IMR-90 (cell line): Measurements from ENCODE around the gene MYF6. TPM values are rescaled to one million over a fixed set of nuclear protein-coding genes. Genes with fewer than 3 reads are reported as not detected.

ENCODE experiments used
- ATAC-seq: fragments of 200-7000 bp; cut with Tn5 transposase; 2 replicates; pipeline ENCODE4 v1.9.1; 2020; ENCODE audit warnings: low read depth, mild to moderate bottlenecking, moderate library complexity
- BruUV-seq: library from RNA; stranded (reverse); fragments of 400-500 nt; replicated peaks from 2 replicates; lab custom pipeline; 2021; lab: Mats Ljungman, UMichigan
- CTCF ChIA-PET: fragments of 300-600 bp; formaldehyde crosslinking; extraction: SDS; loops from one replicate; lab custom pipeline; 2021; ENCODE audit warnings: antibody characterized with exemption; lab: Yijun Ruan, JAX
- POLR2A ChIA-PET: fragments of 300-600 bp; sonication (Branson Sonifier 250); formaldehyde crosslinking; loops from one replicate; lab custom pipeline; 2022; ENCODE audit warnings: antibody characterized with exemption; ENCODE audit not compliant: unreplicated experiment; lab: Charles Lee
- DNase-seq: peaks from one replicate; pipeline ENCODE4 v3.0.0; 2013
- H2AFZ ChIP-seq: replicated peaks from 2 replicates; pipeline ENCODE3; 2013; ENCODE audit warnings: low read length, mild to moderate bottlenecking; ENCODE audit not compliant: poor library complexity
- H2AK5ac ChIP-seq: 2 replicates; pipeline ENCODE4 v1.6.1; 2013; ENCODE audit warnings: low read depth, low read length, inconsistent platforms
- H2AK9ac ChIP-seq: replicated peaks from 2 replicates; pipeline ENCODE3; 2013; ENCODE audit warnings: mild to moderate bottlenecking, low read depth, low read length, moderate library complexity; ENCODE audit not compliant: poor library complexity
- H2BK120ac ChIP-seq: 2 replicates; pipeline ENCODE4 v1.6.1; 2013; ENCODE audit warnings: low read depth, low read length, inconsistent platforms
- H2BK15ac ChIP-seq: 3 replicates; pipeline ENCODE4 v1.6.1; 2013; ENCODE audit warnings: low read depth, low read length, inconsistent platforms
- H2BK20ac ChIP-seq: 2 replicates; pipeline ENCODE4 v1.6.1; 2013; ENCODE audit warnings: low read depth, mild to moderate bottlenecking, inconsistent platforms, low read length, moderate library complexity
- H2BK5ac ChIP-seq: 2 replicates; pipeline ENCODE4 v1.6.1; 2013; ENCODE audit warnings: mild to moderate bottlenecking, low read depth, low read length, inconsistent platforms; ENCODE audit not compliant: poor library complexity, severe bottlenecking
- H3K14ac ChIP-seq: replicated peaks from 2 replicates; pipeline ENCODE4 v1.6.1; 2013; ENCODE audit warnings: low read depth, low read length, inconsistent platforms
- H3K18ac ChIP-seq: 2 replicates; pipeline ENCODE4 v1.6.1; 2013; ENCODE audit warnings: low read depth, low read length, control low read depth
- H3K23ac ChIP-seq: 2 replicates; pipeline ENCODE4 v1.6.1; 2013; ENCODE audit warnings: low read depth, low read length, inconsistent platforms
- H3K27ac ChIP-seq: 2 replicates; pipeline ENCODE4 v1.5.1; 2013; ENCODE audit warnings: mild to moderate bottlenecking, control low read depth, low read length; ENCODE audit not compliant: insufficient read depth
- H3K27me3 ChIP-seq: 2 replicates; pipeline ENCODE4 v1.6.1; 2013; ENCODE audit warnings: low read length; ENCODE audit not compliant: control insufficient read depth, insufficient read depth
- H3K36me3 ChIP-seq: 2 replicates; pipeline ENCODE4 v1.6.1; 2013; ENCODE audit warnings: low read length, mixed read lengths; ENCODE audit not compliant: control insufficient read depth, insufficient read depth
- H3K4ac ChIP-seq: 2 replicates; pipeline ENCODE4 v1.6.1; 2013; ENCODE audit warnings: low read depth, low read length, inconsistent platforms
- H3K4me1 ChIP-seq: 2 replicates; pipeline ENCODE4 v1.6.1; 2013; ENCODE audit warnings: low read length, mixed read lengths; ENCODE audit not compliant: control insufficient read depth, insufficient read depth
- H3K4me2 ChIP-seq: 2 replicates; pipeline ENCODE4 v1.6.1; 2013; ENCODE audit warnings: low read depth, mild to moderate bottlenecking, control low read depth, low read length, moderate library complexity
- H3K4me3 ChIP-seq: 2 replicates; pipeline ENCODE4 v1.5.1; 2013; ENCODE audit warnings: low read depth, mild to moderate bottlenecking, control low read depth, low read length, moderate library complexity; ENCODE audit not compliant: insufficient read depth
- H3K56ac ChIP-seq: 2 replicates; pipeline ENCODE4 v1.6.1; 2013; ENCODE audit warnings: low read length, inconsistent platforms; ENCODE audit not compliant: insufficient read depth; ENCODE audit errors: extremely low read depth
- H3K79me1 ChIP-seq, 2 experiments: 2 replicates each; pipeline ENCODE4 v1.6.1; 2013; ENCODE audit warnings: low read length in 2 of 2, inconsistent platforms in 1 of 2, low read depth in 1 of 2
- H3K9ac ChIP-seq: 2 replicates; pipeline ENCODE4 v1.6.1; 2013; ENCODE audit warnings: low read depth, low read length, control low read depth
- H3K9me1 ChIP-seq: 2 replicates; pipeline ENCODE4 v1.6.1; 2013; ENCODE audit warnings: low read length, inconsistent platforms; ENCODE audit not compliant: insufficient read depth
- H3K9me3 ChIP-seq: 2 replicates; pipeline ENCODE4 v1.6.1; 2013; ENCODE audit warnings: low read length; ENCODE audit not compliant: control insufficient read depth, insufficient read depth
- H4K20me1 ChIP-seq: 2 replicates; pipeline ENCODE4 v1.6.1; 2013; ENCODE audit warnings: low read length, inconsistent platforms; ENCODE audit not compliant: insufficient read depth
- H4K5ac ChIP-seq: 2 replicates; pipeline ENCODE4 v1.6.1; 2013; ENCODE audit warnings: mild to moderate bottlenecking, low read depth, low read length, control low read depth
- H4K8ac ChIP-seq, 2 experiments: 2 replicates each; pipeline ENCODE4 v1.6.1; 2013; ENCODE audit warnings: low read depth in 2 of 2, low read length in 2 of 2, control low read depth in 1 of 2, inconsistent platforms in 1 of 2
- H4K91ac ChIP-seq: 2 replicates; pipeline ENCODE4 v1.6.1; 2013; ENCODE audit warnings: low read depth, low read length, inconsistent platforms; ENCODE audit not compliant: insufficient read depth
- BHLHE40 ChIP-seq: fragments of 150-350 bp; IDR thresholded peaks from 2 replicates; pipeline ENCODE4 v1.6.1; 2016; ENCODE audit warnings: mild to moderate bottlenecking, low read depth, low read length
- CEBPB ChIP-seq: IDR thresholded peaks from 2 replicates; pipeline ENCODE4 v1.6.1; 2012; ENCODE audit warnings: low read depth, low read length, improper control_type of control experiment
- CHD1 ChIP-seq: IDR thresholded peaks from 2 replicates; pipeline ENCODE4 v1.6.1; 2012; ENCODE audit warnings: low read depth, low read length, improper control_type of control experiment
- CTCF ChIP-seq: conservative IDR thresholded peaks from 2 replicates; pipeline ENCODE4 v1.5.1; 2012; ENCODE audit warnings: mild to moderate bottlenecking, low read depth, low read length, improper control_type of control experiment
- ELK1 ChIP-seq: fragments of 150-350 bp; IDR thresholded peaks from 2 replicates; pipeline ENCODE4 v1.6.1; 2016; ENCODE audit warnings: low read depth, mild to moderate bottlenecking, low read length, moderate library complexity, borderline replicate concordance
- FOS ChIP-seq: fragments of 150-350 bp; IDR thresholded peaks from 2 replicates; pipeline ENCODE4 v1.6.1; 2016; ENCODE audit warnings: low read depth, low read length
- MAFK ChIP-seq: IDR thresholded peaks from 2 replicates; pipeline ENCODE4 v1.6.1; 2012; ENCODE audit warnings: low read depth, low read length, improper control_type of control experiment
- MAZ ChIP-seq: IDR thresholded peaks from 2 replicates; pipeline ENCODE4 v1.6.1; 2012; ENCODE audit warnings: low read depth, mild to moderate bottlenecking, low read length, improper control_type of control experiment, moderate library complexity, borderline replicate concordance
- MXI1 ChIP-seq: IDR thresholded peaks from 2 replicates; pipeline ENCODE4 v1.6.1; 2012; ENCODE audit warnings: low read depth, mild to moderate bottlenecking, low read length, moderate library complexity, borderline replicate concordance
- NFE2L2 ChIP-seq: fragments of 150-350 bp; IDR thresholded peaks from 2 replicates; pipeline ENCODE4 v1.6.1; 2016; ENCODE audit warnings: low read depth, mild to moderate bottlenecking, low read length
- POLR2A ChIP-seq: IDR thresholded peaks from 2 replicates; pipeline ENCODE4 v1.6.1; 2012; ENCODE audit warnings: mild to moderate bottlenecking, low read depth, low read length
- RAD21 ChIP-seq: IDR thresholded peaks from 2 replicates; pipeline ENCODE4 v1.6.1; 2012; ENCODE audit warnings: low read length, improper control_type of control experiment
- RCOR1 ChIP-seq: IDR thresholded peaks from 2 replicates; pipeline ENCODE4 v1.6.1; 2012; ENCODE audit warnings: mild to moderate bottlenecking, low read length, improper control_type of control experiment; ENCODE audit not compliant: insufficient replicate concordance
- RFX5 ChIP-seq: IDR thresholded peaks from 2 replicates; pipeline ENCODE4 v1.8.0; 2012; ENCODE audit warnings: low read depth, mild to moderate bottlenecking, low read length, moderate library complexity
- SMC3 ChIP-seq: fragments of 150-350 bp; IDR thresholded peaks from 2 replicates; pipeline ENCODE4 v1.6.1; 2016; ENCODE audit warnings: low read depth, mild to moderate bottlenecking, antibody characterized with exemption, low read length, moderate library complexity
- WGBS, 2 experiments: methylation state at CpG; one replicate each; pipeline versions ENCODE4 v1.1.5 to v1.1.7; 2013; ENCODE audit warnings: missing lambda C conversion rate in 2 of 2; ENCODE audit not compliant: insufficient read length in 1 of 2; ENCODE audit errors: extremely low coverage in 2 of 2; 5-methylcytosine and 5-hydroxymethylcytosine counted together
- dilution Hi-C: fragments of 300-500 bp; cut with HindIII; formaldehyde crosslinking; loops from one replicate; pipeline ENCODE4 v1.14.3; 2018; ENCODE audit warnings: low sequenced_read_pairs; ENCODE audit not compliant: unreplicated experiment
- in situ Hi-C: fragments of 300-500 bp; cut with MboI; formaldehyde crosslinking; loops from 3 replicates; pipeline ENCODE4 v1.14.3; 2019; ENCODE audit warnings: low sequenced_read_pairs, inconsistent platforms, mixed read lengths
- intact Hi-C: fragments of 100-400 bp; cut with micrococcal nuclease; formaldehyde crosslinking; loops from 2 replicates; pipeline ENCODE4 v1.10.0; 2022
- polyA plus RNA-seq, 3 experiments: library from polyadenylated mRNA; depleted of rRNA; stranded (reverse); fragments of >200 nt; gene quantifications; 2 replicates each; pipeline ENCODE4 v1.2.3, GENCODE V29; 2012; ENCODE audit warnings: low replicate concordance in 1 of 3
- total RNA-seq: library from RNA; depleted of rRNA; stranded (reverse); fragments of >200 nt; gene quantifications from 2 replicates; pipeline ENCODE4 v1.2.3, GENCODE V29; 2012
- TF ChIP-seq, protein P1 (sequence below): fragments of 150-350 bp; IDR thresholded peaks from 2 replicates; pipeline ENCODE4 v1.6.1; 2017; ENCODE audit warnings: mild to moderate bottlenecking, antibody characterized with exemption, low read length, low read depth

The MYF6 gene
- total and polyA plus RNA-seq, 2 of the 4 experiments (the other 2 are of a cell fraction) = not detected

- Histone ChIP-seq H3K27me3 (no peaks in the 10 kb centered on the region), H2BK120ac (no peak overlapping the region), H3K79me1 (no peaks in the 10 kb centered on the region), H3K18ac (no peak overlapping the region), H2AK5ac (no peak overlapping the region), H2BK15ac (no peak overlapping the region), H3K9me1 (peaks cover 3% of the 10 kb centered on the region; the same call in 1 of the 2 replicates), H4K91ac (no peak overlapping the region), H3K4ac (no peak overlapping the region), H3K36me3 (no peaks in the 10 kb centered on the region), H2BK5ac (no peak overlapping the region), H2AFZ (peak overlapping the region; percentile 68), H3K4me3 (no peak overlapping the region), H2BK20ac (no peak overlapping the region; the same call in 1 of the 2 replicates), H3K27ac (no peak overlapping the region), H3K9ac (no peak overlapping the region), H4K8ac (no peak overlapping the region), H3K23ac (no peak overlapping the region), H3K4me2 (no peak overlapping the region), H3K4me1 (no peaks in the 10 kb centered on the region), H4K20me1 (no peaks in the 10 kb centered on the region), H2AK9ac (no peak overlapping the region), H3K9me3 (no peaks in the 10 kb centered on the region), H3K56ac (no peak overlapping the region), H3K14ac (no peak overlapping the region), H4K5ac (no peak overlapping the region)
- DNase-seq (no peak), ATAC-seq (no peak)
- in situ Hi-C loops (no loop called here), intact Hi-C loops (no loop called here), dilution Hi-C loops (no loop called here)
- POLR2A ChIA-PET = no interaction called here
- CTCF ChIA-PET = no interaction called here
- WGBS, 2 experiments = no CpG with 5 or more reads among the region's 1 CpG
- TF ChIP-seq MXI1 (no peak), RFX5 (no peak), ELK1 (no peak), CTCF (no peak), CHD1 (no peak), MAFK (no peak), NFE2L2 (no peak), CEBPB (no peak), RCOR1 (no peak), SMC3 (no peak), RAD21 (no peak), MAZ (no peak), BHLHE40 (no peak), POLR2A (no peak), FOS (no peak)
- TF ChIP-seq, protein P1, sequence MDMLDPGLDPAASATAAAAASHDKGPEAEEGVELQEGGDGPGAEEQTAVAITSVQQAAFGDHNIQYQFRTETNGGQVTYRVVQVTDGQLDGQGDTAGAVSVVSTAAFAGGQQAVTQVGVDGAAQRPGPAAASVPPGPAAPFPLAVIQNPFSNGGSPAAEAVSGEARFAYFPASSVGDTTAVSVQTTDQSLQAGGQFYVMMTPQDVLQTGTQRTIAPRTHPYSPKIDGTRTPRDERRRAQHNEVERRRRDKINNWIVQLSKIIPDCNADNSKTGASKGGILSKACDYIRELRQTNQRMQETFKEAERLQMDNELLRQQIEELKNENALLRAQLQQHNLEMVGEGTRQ = no peak
- BruUV-seq = no TSS peak
Observed at GRCh38 chr12:80692114-80692513, 15.3 kb upstream of the MYF6 start.
